Posterior cingulate gyrus (tissue), 11 donors: Measurements from ENCODE around the gene EIPR1.

Experiments used
- DNase-seq, 10 donors: peaks; one replicate each; pipeline versions ENCODE4 v3.0.0 to v3.0.0-alpha.2; 2020 to 2021; ENCODE audit warnings: mixed read lengths in 3 of 10
- intact Hi-C: fragments of 100-400 bp; cut with DNase I; formaldehyde crosslinking; loops from one replicate; pipeline ENCODE4 v1.15.1; 2023

EIPR1 gene

DNA sequence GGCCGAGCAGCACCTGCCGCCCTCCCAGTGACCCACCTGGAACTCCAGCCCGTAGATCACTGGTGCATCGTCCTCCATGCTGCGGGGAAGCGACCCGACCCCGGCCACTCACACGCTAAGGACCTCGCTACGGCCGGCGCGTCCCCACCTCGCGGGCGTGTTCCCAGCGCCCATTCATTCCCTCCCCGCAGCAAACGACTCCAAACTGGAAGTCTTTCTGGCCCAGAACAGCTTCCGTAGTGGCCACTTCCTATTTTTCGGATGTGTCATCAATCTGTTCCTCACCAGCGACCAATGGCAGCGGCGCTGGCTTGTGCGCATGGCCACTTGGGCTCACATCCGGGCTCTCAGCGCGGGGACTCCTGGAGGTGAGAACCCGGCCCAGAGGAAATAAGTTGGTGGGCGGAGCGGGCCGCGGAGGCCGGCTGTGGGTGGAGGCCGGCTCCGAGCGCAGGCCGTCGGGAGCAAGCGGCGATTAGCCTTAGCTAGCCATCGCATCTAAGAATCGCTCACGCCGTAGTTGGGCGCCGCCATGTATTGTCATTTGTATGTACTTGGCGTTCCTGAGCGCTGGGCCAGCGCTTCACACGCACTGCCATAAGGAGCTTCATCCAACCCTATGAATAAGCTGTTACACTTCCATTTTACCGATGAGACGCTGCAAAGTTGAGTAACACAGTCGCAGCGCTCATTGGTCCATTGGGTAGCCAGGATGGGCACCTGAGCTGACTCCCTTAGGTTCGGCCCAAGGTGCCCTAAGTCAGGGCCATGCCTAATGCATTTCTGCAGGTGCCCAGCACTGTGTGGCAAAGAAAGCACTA lies at the start of gene EIPR1:
Gene EIPR1, minus strand, starts transcription at position 207 of the 821 bp plus-strand sequence. Its CDS starts 129 bp downstream, at position 78.
- intact Hi-C loops, result loop anchor here (2.0 to 5.0 kb wide), 2 partner anchors 179 to 197 kb away; partner anchors contain the start of genes RNASEH1 and RPS7

DNA sequence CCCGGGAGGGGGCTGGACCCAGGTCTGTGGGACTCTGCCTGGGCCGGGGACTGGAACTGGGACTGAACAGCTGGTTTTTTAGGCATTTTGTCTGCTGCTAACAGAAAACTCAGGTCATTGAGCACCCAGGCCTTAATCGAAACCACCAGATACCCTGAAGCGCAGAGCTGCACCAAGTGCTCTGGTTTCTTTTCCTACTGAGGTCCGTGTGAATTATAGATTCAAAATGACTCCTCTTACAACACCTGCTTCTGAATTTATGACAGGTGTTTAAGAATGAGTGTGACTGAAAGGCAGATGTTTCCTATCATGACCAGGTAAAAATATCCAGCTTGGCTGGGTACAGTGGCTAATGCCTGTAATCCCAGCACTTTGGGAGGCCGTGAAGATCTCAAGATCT lies 49.7 kb upstream of the EIPR1 start:
- intact Hi-C loops, result no loop called here
- DNase-seq, result no peak

More for the DNA sequence above, at the start of gene EIPR1:
- peak; percentile 95 to 100 (median 98) for DNase-seq

DNA sequence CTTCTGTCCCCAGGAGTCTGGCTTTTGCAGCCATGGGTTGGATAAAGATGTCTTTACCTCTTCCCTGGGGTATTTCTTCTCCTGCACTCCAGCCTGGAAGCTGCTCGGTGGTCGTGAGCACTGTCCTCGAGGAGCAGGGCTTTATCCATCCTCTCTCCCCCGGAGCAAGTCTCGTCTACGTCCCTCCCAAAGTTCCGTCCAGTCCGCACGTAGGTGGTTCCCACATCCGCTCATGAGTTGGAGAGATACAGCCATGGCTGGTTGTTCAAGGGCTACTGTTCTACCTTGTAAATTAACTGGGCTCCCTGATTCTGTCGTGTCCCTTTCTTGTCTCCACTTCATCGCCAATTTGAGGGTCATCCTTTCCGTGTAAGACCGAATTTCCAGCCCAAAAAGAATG lies 49.0 kb upstream of the EIPR1 start:
- intact Hi-C loops, result no loop called here
- DNase-seq, result no peak

DNA sequence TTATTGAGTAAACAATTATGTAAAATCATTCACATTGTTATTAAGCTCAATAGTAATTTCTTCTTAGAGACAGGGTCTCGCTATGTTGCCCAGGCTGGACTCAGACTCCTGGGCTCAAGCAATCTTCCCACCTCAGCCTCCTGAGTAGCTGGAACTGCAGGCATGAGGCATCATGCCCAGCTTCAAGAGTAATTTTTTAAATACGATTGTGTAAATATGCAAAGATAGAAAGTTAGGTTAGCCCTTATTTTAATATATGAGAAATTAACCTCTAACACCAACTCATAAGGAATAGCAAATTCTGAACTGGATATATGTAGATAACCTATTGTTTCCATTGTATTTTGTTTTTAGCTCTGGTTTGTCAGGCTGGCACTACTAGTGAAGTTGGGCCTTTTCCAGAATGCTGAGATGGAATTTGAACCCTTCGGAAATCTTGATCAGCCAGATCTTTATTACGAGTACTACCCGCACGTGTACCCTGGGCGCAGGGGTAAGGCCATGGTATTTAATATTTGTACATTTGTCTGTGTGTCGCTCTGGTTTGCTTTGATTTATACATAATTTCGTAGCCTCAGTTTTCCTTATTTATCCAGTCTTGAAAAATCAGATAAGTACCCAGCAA lies 46.7 kb upstream of the EIPR1 start:
- intact Hi-C loops, result loop anchor here (5.0 kb wide), 1 partner anchor 228 kb away; no protein-coding TSS in a partner anchor
- no peak for DNase-seq

DNA sequence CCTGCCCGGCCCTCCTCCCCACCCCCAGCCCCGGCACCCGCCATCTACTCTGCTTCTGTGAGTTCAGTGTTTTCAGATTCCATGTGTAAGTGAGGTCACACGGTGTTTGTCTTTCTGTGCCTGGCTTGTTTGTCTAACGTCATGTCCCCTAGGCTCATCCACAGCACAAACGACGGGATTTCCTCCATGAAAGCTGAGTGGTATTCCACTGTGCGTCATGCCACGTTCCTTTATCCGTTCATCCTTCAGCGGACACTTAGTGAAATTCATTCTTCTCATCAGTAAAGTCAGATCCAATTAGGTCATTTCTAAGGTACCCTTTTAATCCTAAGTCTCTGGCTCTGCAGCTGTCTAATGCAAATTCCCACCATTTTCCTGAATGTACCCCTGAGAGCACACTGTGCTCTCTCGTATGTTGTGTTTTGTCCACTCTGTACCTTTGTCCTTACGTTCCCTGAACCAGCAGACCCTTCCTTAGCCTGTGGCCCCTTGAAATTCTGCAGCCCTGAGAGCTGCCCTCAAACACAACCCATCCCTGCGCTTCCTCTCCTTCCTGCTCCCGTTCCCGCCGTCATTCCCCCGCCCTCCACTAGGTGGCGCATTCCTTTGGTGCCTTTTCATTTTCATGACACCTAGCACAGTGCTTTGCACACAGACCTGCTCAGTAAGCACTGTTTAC lies 46.0 kb upstream of the EIPR1 start:
- DNase-seq, result peak in 5 of 10 donors; percentile 65 to 93 (median 73)
- intact Hi-C loops, result loop anchor here (5.0 kb wide), 1 partner anchor 229 kb away; no protein-coding TSS in a partner anchor

DNA sequence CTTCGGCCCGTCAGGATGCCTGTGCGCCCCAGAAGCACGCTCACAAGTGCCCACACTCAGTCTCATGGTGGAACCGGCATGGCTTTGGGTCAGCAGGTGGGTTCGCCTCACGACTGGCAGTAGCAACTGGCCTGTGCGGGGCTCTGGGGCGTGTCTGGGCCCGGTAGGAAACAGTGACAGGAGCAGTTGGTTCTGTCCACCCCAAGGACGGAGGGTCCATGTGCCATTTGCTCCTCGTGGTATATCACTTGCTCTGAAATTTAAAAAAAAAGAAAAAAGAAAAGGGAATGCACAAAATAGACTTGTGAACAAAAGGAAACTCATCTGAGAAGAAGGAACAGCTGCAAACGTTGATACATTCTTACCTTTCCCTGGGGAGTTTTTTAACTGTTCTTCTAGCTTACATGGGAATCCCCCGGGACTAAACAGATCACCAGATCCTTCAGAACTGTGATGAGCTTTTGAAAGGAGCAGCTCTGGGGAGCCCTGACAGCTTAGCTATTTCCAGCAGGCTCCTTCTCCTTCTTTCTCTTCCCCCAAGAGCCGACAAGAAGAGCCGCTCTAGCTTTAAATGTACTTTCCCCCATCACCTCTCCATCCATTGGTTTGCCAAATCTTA lies 44.7 kb upstream of the EIPR1 start:
- intact Hi-C loops, result loop anchor here (5.0 kb wide), 1 partner anchor 230 kb away; no protein-coding TSS in a partner anchor
- DNase-seq, result no peak

DNA sequence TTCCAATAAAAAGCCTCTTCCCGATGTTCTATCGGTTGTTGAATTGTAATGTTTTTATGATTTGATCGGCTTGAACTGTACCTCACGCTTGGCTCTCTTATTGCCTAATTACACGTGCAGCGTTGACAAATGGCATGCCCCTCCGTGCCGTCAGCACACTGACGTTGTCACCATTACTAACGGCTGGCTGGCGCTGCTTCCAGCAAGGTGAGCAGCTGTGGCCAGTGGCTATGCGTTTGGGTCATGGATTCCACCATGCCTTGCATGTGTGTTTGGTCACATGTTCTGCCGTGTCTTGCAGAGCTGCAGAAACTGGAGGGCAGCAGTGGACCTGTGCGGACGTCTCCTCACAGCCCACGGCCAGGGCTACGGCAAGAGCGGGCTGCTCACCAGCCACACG lies 44.0 kb upstream of the EIPR1 start:
- DNase-seq, result no peak
- intact Hi-C loops, result loop anchor here (5.0 kb wide), 1 partner anchor 231 kb away; no protein-coding TSS in a partner anchor

DNA sequence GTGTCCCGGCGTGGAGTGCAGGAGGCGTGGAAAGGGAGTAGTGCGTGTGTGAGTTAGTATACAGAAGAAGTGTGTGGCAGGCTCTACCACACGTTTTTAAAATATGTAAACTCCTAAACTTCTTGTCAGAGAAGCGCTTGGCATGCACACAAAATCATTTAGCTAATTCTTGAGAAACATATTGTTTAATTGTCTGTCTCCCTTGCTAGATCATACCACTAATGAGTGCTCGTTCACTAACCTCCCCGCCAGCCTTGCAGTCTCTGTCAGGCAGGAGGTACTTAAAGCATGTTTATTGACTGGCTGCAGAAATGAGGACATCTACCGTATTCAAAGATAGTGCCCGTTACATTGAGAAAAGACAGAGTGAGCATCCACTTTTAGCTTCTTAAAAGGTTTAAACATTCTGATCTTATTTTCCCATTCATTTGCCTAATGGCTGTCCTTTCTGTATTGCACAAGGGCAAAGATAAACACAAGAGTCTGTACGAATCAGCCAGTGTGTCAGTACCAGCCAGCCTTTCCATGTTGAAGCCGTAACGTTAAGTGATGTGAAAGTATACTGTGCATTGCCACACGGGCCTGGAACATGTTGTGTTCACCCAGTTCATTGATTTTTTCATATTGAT lies 43.3 kb upstream of the EIPR1 start:
- intact Hi-C loops, result loop anchor here (5.0 kb wide), 1 partner anchor 231 kb away; no protein-coding TSS in a partner anchor
- DNase-seq, result no peak

DNA sequence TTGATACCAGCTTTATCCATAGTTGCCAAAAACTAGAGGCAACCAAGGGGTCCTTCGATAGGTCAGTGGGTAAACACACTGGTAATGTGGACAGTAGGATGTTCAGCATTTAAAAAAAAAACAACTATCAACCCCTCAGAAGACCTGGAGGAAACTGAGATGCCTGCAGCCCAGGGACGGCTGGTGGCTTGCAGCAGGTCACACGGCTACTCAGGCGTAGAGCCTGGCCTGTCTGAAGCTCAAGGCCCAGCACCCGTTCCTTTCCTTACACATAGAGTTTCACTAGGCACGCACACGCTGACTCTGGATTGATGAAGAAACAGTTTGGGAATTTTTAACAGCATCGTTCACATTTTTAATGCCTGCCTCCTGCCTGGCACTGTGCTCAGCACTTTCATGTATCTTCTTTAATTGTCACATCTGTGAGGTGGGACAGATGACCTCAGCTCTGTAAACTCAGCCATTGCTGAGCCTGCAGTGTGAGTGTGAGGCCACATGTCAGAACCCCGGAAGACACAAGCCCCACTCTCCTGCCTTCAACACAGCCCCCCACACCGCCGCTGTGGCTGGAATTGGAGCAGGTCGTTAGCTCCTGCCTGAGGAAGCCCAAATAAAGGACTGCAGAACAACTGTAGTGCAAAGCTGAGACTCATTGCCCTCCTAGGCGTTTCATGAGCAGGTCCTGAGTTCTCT lies 42.6 kb upstream of the EIPR1 start:
- DNase-seq, result no peak
- intact Hi-C loops, result loop anchor here (5.0 kb wide), 1 partner anchor 232 kb away; no protein-coding TSS in a partner anchor

DNA sequence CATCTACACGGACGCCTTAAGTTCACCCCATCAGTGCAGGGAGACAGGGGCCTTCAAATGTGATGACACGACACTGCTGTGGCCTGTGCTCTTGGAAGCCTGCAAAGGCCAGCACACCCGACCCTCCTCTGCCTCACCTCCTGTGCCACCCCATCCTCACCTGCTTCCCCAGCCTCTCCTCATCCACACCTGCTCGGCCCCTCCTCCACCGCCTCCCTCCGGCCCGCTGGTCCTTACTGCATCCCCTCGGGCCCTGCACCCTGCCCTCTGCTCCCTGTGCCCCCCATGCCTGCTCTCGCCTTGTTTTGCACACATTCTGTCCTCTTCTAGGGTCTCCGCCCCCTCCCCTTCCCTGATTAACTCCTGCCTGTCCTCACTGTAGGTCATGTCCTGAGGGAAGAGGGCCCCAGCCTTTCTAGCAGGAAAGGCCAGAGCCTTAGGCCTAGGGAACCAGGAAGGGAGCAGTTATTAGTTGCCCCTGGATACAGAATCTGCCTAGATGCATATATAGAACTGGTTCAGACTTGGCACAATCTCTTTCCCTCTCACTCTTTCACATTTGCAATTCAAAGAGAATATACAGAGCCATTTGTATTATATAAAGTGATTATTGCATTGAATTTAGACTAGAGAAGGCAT lies 41.3 kb upstream of the EIPR1 start:
- intact Hi-C loops, result no loop called here
- DNase-seq, result peak in 1 of 10 donors; percentile 73

DNA sequence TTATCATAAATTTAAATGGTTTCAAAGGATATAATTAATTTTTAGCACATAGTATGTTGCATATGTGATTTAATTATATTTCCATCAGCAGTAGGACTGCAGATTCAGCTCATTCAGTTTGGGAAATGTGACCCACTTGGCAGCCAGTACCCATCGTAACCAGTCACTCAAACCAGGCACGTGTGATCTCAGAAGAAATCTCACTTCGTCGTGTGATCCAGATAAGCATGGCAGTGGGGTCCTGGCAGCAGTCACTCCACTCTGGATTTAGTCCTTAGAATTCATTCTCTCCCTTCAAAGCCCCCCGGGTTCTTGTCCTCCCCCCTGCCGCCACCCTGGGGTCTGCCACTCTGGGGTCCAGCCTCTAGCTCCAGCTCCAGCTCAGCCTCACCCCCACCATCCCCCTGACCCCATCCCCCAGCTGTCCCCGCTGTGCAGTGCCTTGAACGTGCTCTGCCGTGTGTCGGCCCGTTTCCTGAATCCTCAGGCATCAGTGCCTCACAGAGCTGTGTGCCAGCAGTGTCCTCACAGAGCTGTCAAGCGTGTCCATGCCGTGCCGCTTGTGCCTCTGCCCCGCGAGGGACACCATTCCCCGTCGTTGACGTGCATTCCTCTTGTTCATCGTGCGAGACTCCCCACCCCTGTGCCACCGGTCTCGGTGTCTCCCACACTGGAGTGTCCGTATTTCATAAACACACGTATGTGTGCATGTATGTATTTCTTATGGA lies 36.7 kb upstream of the EIPR1 start:
- intact Hi-C loops, result no loop called here
- no peak for DNase-seq

DNA sequence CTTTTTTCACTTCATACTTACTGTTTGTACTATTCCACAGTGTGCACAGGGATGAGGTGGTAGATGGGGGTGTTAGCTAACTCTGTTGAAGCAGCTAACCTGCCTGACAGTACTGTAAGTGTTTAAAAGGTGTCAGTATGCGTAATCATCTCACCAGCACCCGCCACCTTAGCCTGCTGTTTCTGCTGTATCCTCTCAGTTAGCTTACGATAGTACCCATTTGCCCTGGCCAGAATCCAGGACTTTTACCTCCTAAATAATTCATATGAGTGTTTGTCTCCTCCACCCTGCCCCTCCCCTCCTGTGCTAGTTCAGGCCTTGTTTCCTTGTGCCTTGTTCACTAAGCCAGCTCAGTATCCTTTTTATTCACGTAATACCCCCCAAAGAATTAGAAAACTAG lies 36.1 kb upstream of the EIPR1 start:
- DNase-seq, result no peak
- intact Hi-C loops, result no loop called here

DNA sequence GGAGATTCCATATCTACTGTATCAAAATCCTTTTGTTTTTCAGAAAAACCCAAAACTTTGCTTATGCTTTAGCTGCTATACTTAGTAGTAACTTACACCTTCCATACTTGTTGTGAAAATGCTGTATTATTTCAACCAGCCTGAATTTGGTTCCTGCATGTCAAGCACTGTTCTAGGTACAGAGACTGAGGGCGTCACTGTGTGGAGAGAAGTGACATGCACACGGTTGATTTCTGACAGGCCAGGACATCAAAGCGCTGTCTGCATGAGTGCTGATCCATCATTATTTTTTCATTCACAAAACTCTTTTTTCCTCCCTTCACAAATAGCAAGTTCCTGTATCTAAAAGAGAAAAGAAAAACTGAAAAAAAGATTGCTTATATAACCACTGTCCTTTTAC lies 33.5 kb upstream of the EIPR1 start:
- intact Hi-C loops, result no loop called here

DNA sequence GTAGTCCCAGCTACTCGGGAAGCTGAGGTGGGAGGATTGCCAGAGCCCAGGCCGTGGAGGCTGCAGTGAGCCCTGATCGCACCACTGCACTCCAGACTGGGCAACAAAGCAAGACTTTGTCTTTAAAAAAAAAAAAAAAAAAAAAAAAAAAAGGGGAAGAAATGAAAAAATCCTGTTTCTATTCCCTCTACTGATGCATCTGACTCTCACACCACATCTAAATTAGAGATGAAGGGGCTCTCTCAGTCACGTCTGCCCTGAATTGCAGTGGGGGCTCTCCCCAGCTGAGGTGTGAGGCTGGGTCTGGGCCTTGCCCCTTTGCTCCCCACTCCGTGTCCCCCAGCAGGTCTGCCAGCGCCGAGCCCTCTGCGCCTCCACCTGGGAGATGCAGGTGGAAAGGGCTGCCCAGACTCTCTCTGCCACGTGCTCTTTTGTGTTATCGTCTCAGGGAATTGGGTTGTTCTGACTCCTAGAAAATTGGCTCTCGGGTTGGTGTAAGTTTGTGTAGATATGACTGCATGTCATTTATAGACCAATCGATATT lies 32.1 kb upstream of the EIPR1 start:
- intact Hi-C loops, result no loop called here
- DNase-seq, result no peak

More for the DNA sequence above, 33.5 kb upstream of the EIPR1 start:
- DNase-seq, result no peak

DNA sequence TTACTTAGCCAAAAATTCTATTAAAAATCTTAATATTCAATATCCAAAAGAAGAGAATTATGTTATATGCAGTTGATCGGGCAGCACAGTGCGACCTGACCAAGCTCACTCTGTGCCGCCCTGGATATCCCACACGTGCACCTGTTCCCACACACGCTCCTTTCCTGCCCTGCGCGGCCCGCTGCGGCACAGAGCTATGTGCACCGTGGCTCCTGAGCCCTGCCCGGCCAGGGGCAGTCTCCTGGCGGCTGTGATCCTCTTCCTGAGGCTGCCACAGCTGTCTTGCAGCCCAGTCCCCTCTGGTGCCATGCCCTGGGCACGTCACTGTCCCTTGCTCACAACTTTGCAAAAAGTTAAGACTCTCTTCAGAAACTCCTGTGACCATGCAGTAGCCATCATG lies 31.2 kb upstream of the EIPR1 start:
- DNase-seq, result peak in 1 of 10 donors; percentile 74
- intact Hi-C loops, result no loop called here

DNA sequence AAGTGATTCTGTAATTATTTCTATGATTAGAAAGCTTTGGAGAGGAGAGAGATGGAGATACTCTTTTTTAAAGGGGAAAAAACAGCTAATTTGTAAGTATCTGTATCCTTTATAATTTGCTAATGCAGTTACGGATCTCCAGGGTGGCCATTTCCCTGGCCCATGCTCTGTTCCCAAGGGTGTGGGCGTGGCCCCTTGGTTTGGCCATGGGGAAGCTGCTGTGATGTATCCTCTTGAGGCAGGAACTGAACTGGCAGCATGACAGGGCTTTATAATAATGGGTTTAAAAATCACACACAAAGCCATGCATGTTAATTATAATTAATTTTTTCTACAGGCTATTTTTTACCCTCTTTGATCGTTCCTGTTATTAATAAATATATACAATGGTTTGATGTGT lies 28.9 kb upstream of the EIPR1 start:
- DNase-seq, result no peak
- intact Hi-C loops, result no loop called here

DNA sequence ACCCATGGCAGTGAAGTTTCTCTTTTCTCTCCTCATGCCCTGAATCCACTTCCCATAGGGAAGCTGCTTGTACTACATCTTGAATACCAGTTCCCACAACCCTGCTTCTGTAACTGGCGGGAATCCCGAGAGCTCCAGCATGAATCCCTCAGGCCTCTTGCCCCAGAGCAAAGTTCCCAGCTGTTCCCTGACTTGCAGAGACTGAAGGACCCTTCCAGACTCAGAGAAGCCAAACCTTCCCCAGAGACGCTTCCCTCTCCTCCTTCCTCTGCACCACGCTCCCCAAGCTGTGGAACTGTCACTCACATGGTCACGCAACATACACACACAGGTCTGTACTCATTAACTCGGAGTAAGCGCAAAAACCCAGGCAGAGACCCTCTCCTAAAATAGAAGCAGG lies 28.3 kb upstream of the EIPR1 start:
- intact Hi-C loops, result no loop called here
- no peak for DNase-seq

DNA sequence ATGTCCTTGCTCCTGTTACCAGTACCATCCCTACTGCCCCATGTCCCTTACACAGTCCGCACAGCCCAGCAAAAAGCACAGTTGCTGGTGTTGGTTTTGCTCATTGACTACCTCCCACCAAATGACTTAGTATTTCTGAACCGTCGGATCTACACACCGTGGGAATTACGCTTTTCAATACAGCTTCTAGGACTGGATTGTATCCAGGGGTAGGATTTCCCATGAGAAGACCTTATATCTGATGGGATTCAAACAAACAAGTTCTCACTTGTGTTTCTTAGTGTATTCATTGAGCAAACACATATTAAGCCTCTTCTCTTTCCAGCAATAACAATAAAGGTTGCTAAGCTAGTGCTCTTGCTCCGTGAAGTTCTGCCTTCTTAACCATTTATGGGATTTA lies 27.7 kb upstream of the EIPR1 start:
- DNase-seq, result no peak
- intact Hi-C loops, result no loop called here
